Inflammatory macrophage treated with lipopolysaccharide for 4 hours (primary cell): ENCODE data around the gene STAC3.
A peak's percentile ranks its signal among the peaks of the same experiment; 100 is the strongest.

ENCODE experiments used
- DNase-seq: peaks from one replicate; pipeline ENCODE4 v3.0.0-alpha.2; 2020

The STAC3 gene

DNA sequence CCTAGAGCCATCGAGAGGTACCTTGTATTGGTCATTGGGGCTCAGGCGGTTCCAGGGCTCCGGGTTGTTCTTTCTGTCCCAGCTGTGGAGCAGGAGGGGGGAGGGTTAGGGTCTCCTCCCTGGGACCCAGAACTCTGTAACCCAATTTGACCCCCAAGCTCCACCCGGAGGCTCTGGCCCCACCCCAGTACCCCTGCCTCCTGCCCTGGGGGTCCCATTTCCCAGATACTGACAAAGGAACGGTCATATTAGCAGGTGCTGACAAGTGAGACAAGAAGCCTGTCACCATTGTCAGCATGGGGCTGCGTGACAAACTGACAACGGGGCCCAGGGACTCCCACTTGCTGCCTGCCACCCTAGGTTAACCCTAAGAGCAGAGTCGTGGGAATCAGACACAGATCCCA, 15.3 kb downstream of the STAC3 start:
- no peak for DNase-seq

- DNase-seq: no peak
Observed at GRCh38 chr12:57235017-57235727, 15.8 kb downstream of the STAC3 start.

GRCh38 chr12:57234571-57235016, 16.4 kb downstream of the STAC3 start:
- peak; percentile 68 for DNase-seq

GRCh38 chr12:57234233-57234570, 16.8 kb downstream of the STAC3 start:
- no peak for DNase-seq

GRCh38 chr12:57233357-57234232, 17.4 kb downstream of the STAC3 start:
- DNase-seq: peak; percentile 86

DNA sequence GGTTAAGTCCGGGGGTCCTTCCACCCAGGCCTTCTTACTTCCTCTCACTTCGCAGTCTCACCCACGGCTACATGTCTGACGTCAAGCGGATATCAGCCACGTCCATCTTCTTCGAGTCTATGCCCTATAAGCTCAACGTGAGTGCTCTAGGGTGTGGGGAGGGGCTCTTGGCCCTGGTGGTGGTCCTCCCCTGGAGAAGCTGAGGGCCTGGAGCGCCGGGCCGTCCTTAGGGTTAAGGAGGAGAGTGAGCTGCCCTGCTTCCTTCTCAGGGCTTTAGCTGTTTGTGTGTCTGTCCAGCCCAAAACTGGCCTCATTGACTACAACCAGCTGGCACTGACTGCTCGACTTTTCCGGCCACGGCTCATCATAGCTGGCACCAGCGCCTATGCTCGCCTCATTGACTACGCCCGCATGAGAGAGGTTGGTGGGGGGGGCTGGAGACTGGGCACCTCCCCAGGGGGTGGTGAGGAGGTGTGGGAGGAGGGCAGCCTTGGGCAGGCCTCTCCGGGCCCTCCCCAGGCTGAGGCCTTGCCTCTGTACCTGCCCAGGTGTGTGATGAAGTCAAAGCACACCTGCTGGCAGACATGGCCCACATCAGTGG, 18.7 kb downstream of the STAC3 start:
- DNase-seq: no peak

DNA sequence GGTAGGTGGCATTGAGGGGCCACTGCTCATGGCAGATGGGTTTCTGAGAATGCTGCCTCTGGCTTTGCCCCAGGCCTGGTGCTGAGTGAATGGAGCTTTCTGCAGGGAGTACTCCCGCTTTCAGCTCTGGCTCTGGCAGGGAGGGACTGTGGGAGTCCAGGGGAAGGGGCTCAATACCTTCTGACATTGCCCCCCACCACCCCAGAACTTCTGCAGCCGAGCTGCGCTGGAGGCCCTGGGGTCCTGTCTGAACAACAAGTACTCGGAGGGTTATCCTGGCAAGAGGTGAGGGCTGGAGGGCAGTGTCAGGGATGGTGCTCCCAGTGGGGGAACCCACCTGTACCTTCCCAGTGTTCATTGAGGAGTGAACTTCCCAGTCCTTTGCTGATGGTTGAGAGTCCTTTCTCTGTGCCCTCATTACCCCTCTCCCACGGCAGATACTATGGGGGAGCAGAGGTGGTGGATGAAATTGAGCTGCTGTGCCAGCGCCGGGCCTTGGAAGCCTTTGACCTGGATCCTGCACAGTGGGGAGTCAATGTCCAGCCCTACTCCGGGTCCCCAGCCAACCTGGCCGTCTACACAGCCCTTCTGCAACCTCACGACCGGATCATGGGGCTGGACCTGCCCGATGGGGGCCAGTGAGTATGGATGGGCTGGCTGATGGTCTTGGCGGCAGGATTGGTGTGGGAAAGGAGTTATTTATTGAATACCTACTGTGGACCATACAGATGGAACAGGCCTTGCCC, 19.5 kb downstream of the STAC3 start:
- no peak for DNase-seq

DNA sequence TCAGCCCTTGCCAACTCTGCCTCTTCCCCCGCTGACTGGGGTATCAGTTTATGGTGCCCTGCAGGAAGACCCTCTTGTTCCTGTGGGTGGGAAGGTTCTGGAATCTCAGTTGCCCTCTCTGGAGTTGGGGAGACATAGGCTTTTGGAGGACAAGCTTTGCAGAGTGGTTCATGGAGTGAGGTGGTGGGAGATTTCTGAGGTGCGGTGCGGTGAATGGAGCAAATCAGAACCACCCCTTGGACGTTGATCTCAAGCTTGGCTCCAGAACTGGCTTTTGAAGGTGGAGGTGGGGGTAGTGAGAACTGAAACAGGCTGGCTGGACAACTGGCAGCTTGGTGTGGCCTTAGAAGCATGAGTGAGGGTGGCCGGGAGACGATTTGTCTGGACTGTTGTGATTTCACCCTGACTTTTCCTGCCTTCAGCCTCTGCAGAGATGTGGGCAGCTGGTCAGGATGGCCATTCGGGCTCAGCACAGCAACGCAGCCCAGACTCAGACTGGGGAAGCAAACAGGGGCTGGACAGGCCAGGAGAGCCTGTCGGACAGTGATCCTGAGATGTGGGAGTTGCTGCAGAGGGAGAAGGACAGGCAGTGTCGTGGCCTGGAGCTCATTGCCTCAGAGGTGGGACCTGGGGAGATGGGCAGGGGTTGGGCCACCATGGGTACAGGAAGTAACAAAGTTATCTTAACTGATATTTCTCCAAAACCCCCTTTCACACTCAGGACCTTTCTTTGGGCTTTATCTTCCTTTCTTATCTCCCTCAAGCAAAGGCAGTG, 20.4 kb downstream of the STAC3 start:
- DNase-seq: no peak

- peak; percentile 98 for DNase-seq
Observed at GRCh38 chr12:57229634-57230380, 21.2 kb downstream of the STAC3 start, which contains the start of gene SHMT2. TSS of gene SHMT2 (plus strand) at chr12:57229711. CDS start at chr12:57229779, 68 bp downstream.

DNA sequence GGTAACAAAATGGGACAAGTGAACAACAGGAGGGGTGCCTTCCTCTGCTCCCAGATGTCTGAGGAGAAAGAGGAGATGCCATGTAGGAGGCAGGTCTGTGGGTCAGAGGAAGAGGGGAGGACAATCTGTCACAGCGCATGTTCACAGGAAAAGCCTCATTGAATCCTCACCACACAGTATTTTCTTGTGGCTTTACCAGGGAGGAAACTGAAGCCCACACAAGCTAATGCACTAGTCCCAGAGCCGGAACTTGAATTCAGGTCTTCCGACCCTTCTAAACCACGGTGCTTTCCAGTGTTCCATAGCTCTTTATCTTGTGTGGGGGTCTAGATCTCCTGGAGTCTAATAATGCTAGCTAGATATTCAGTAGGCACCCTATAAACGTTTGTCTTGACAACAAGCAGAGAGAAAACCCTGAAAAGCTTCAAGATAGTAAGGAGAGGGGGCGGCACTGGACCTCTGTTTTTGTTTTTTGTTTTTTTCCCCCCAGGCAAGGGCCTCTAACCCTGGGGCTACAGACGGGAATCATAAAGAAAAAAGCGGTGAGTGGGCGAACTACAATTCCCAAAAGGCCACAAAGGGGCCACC, 21.8 kb downstream of the STAC3 start:
- peak; percentile 45 for DNase-seq

GRCh38 chr12:57227315-57228115, 23.5 kb downstream of the STAC3 start:
- DNase-seq: no peak

- DNase-seq: no peak
Observed at GRCh38 chr12:57226588-57227314, 24.2 kb downstream of the STAC3 start.

- DNase-seq: no peak
Observed at GRCh38 chr12:57225680-57226210, 25.2 kb downstream of the STAC3 start.

DNA sequence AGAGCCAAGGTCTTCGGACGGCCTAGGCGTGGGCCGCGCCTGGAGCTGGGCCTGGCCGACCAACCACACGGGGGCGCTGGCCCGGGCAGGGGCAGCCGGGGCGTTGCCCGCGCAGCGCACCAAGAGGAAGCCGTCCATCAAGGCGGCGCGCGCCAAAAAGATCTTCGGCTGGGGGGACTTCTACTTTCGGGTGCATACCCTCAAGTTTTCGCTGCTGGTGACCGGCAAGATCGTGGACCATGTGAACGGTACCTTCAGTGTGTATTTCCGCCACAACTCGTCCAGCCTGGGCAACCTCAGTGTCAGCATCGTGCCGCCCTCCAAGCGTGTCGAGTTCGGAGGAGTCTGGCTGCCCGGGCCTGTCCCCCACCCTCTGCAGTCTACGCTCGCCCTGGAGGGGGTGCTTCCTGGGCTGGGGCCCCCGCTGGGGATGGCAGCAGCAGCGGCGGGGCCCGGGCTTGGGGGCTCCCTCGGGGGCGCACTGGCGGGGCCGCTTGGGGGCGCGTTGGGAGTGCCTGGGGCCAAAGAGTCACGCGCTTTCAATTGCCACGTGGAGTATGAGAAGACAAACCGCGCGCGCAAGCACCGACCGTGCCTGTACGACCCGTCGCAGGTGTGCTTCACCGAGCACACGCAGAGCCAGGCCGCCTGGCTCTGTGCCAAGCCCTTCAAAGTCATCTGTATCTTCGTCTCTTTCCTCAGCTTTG, 25.9 kb downstream of the STAC3 start:
- DNase-seq: peak; percentile 74

DNA sequence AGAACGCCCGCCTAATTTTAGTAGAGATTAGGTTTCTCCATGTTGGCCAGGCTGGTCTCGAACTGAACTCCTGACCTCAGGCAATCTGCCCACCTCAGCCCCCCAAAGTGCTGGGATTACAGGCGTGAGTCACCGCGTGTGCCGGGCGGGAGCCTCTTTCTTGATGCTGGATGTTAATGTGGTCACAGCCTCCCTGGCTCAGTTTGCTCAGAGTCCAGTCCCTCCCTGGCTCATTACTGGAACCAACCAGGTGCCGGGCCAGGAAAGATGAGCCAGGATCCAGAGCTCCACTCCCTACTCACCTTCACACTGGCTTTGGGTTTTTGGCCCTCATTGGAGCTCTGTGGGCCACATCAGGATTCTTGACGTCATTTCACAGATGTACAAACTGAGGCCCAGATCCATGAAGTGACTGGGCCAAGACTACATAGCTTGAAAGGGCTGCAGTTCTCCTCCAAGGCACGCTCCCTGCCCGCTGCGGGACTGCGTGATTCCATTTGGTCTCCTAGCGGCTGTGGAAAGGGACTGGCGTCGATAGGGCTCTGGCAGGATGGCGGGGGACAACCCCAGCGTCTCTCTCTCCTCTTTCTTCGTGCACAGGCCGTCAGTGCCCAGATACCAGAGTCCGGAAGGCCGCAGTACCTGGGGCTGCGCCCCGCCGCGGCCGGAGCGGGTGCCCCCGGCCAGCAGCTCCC, 26.6 kb downstream of the STAC3 start:
- no peak for DNase-seq

GRCh38 chr12:57223191-57224165, 27.5 kb downstream of the STAC3 start:
- no peak for DNase-seq
